Right lobe of liver (tissue), 4 donors: ENCODE measurements around the gene ARPC2.

Experiments used
- CTCF ChIP-seq, 4 donors: fragments of 200-600 bp in 3 of 4; fragments of 450-650 bp in 1 of 4; IDR thresholded peaks; one replicate each; pipeline versions ENCODE4 v1.5.1 to v1.8.0; 2016 to 2022; ENCODE audit warnings: antibody characterized with exemption in 4 of 4, mild to moderate bottlenecking in 2 of 4
- POLR2A ChIP-seq: fragments of 450-650 bp; IDR thresholded peaks from one replicate; pipeline ENCODE4 v1.6.1; 2017; ENCODE audit warnings: antibody characterized with exemption, mild to moderate bottlenecking
- donor health status: DM: no; HTN: no; CAD: no.
- donor health status: DM: no; HTN: no; CAD: no.
- donor health status: DM: no; HTN: yes; CAD: no.

DNA sequence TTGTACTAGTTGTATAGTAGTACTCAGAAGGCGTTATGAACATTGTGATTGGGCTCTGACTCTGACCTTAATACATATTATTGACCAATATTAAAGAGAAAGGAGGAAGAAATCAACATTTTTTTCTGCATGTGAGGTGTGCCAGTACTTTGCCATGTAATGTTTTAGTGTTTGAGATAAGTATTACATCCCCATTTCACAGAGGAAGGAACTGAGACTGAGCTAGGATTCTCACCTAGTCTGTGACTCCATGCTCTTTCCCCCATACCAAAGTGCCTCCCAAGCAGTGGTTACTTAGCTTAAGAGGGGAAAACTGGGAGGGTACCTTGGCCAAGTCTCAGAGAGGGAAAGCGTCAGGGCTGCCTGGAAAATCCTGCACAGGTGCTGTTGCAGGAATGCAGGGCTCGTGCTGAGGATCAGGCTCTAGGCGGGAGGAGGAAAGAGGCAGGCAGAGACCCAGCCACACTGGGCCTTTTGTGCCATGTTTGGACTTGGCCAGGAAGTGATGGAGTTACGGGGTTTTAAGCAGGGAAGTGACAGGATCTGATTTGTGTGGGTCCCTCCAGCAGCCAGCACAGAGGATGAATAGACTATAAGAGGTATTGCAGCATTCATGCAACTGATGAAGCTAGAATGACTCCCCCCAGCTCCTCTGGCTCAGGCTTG is 55.0 kb downstream of the ARPC2 start:
- TF ChIP-seq CTCF (IDR thresholded peaks at IDR 0.05) (no peak), POLR2A (no peak)
